HCT116 (cell line): Measurements from ENCODE around the gene ANXA4. TPM values are rescaled to one million over a fixed set of nuclear protein-coding genes. Genes with fewer than 3 reads are reported as not detected.

ENCODE experiments used
- ATAC-seq: fragments of 200-7000 bp; cut with Tn5 transposase; 2 replicates; pipeline ENCODE4 v1.9.1; 2020; ENCODE audit warnings: mild to moderate bottlenecking, moderate library complexity
- BruUV-seq: library from RNA; stranded (reverse); fragments of 400-500 nt; replicated peaks from 2 replicates; lab custom pipeline; 2021; lab: Mats Ljungman, UMichigan
- CTCF ChIA-PET: fragments of 300-600 bp; sonication (Branson Sonifier 250); formaldehyde crosslinking; loops from one replicate; lab custom pipeline; 2021; ENCODE audit warnings: antibody characterized with exemption; lab: Charles Lee
- POLR2A ChIA-PET: fragments of 300-600, 350-600 bp; sonication (Branson Sonifier 250); formaldehyde crosslinking; loops from one replicate; lab custom pipeline; 2021; ENCODE audit warnings: antibody characterized with exemption; lab: Charles Lee
- RAD21 ChIA-PET, 2 experiments: fragments of 300-600 bp; sonication (Branson Sonifier 250); formaldehyde crosslinking; loops; one replicate each; lab custom pipeline; 2023; ENCODE audit warnings: low total read pairs in 2 of 2; ENCODE audit not compliant: uncharacterized antibody in 2 of 2, unreplicated experiment in 2 of 2, low non-redundant PET in 1 of 2; lab: Charles Lee
- DNase-seq: peaks from one replicate; pipeline ENCODE4 v3.0.0-alpha.2; 2010; ENCODE audit warnings: low read depth, low spot score
- H2AFZ ChIP-seq: fragments of 200-600 bp; shearing (Covaris generic), sonication (generic); 2 replicates; pipeline ENCODE4 v1.6.1; 2017; ENCODE audit warnings: low read depth, mixed run types, mixed read lengths, antibody characterized with exemption, low read length; ENCODE audit not compliant: poor library complexity, severe bottlenecking
- H3K27ac ChIP-seq: 2 replicates; pipeline ENCODE4 v1.5.1; 2012; ENCODE audit warnings: low read depth, low read length
- H3K27me3 ChIP-seq: fragments of 200-600 bp; sonication (generic); 2 replicates; pipeline ENCODE4 v1.6.1; 2016; ENCODE audit warnings: mixed run types, low read length, mixed read lengths; ENCODE audit not compliant: insufficient read depth
- H3K36me3 ChIP-seq, 2 experiments: fragments of 200-500 bp in 1 of 2; fragments of 200-600 bp in 1 of 2; sonication (Bioruptor generic) in 1 of 2; sonication (generic) in 1 of 2; 2 replicates each; pipeline versions ENCODE4 v1.5.1 to v1.6.1; 2014 to 2016; ENCODE audit warnings: low read length in 2 of 2, inconsistent platforms in 1 of 2, mixed read lengths in 1 of 2, mixed run types in 1 of 2; ENCODE audit not compliant: insufficient read depth in 2 of 2, control insufficient read depth in 1 of 2
- H3K4me1 ChIP-seq, 2 experiments: fragments of 200-600 bp in 1 of 2; sonication (generic) in 1 of 2; 2 replicates each; pipeline versions ENCODE4 v1.5.1 to v1.6.1; 2012 to 2017; ENCODE audit warnings: low read length in 2 of 2, inconsistent platforms in 1 of 2, mild to moderate bottlenecking in 1 of 2, mixed read lengths in 1 of 2, mixed run types in 1 of 2, moderate library complexity in 1 of 2; ENCODE audit not compliant: insufficient read depth in 2 of 2, control insufficient read depth in 1 of 2
- H3K4me2 ChIP-seq: fragments of 200-600 bp; sonication (generic); 2 replicates; pipeline ENCODE4 v1.6.1; 2017; ENCODE audit warnings: mixed run types, low read length, mixed read lengths
- H3K4me3 ChIP-seq, 2 experiments: fragments of 200-600 bp in 1 of 2; sonication (generic) in 1 of 2; replicated peaks in 1 of 2; 2 replicates each; pipeline ENCODE4 v1.5.1; 2011 to 2016; ENCODE audit warnings: low read length in 2 of 2, control low read depth in 1 of 2, low read depth in 1 of 2, mild to moderate bottlenecking in 1 of 2, mixed read lengths in 1 of 2, mixed run types in 1 of 2
- H3K79me2 ChIP-seq: fragments of 200-600 bp; sonication (generic); 2 replicates; pipeline ENCODE4 v1.6.1; 2017; ENCODE audit warnings: mild to moderate bottlenecking, mixed run types, low read length, moderate library complexity, mixed read lengths; ENCODE audit not compliant: insufficient read depth
- H3K9ac ChIP-seq: fragments of 200-600 bp; sonication (generic); 2 replicates; pipeline ENCODE4 v1.6.1; 2016; ENCODE audit warnings: low read length, mixed read lengths
- H3K9me2 ChIP-seq: fragments of 200-600 bp; sonication (generic), shearing (Covaris generic); 2 replicates; pipeline ENCODE4 v1.6.1; 2017; ENCODE audit warnings: mixed run types, mild to moderate bottlenecking, moderate library complexity; ENCODE audit not compliant: insufficient read depth
- H3K9me3 ChIP-seq, 2 experiments: fragments of 200-500 bp in 1 of 2; fragments of 200-600 bp in 1 of 2; sonication (Bioruptor generic) in 1 of 2; sonication (generic) in 1 of 2; 2 replicates each; pipeline ENCODE4 v1.6.1; 2014 to 2017; ENCODE audit warnings: low read length in 2 of 2, mixed read lengths in 2 of 2, inconsistent platforms in 1 of 2, low read depth in 1 of 2, mild to moderate bottlenecking in 1 of 2, mixed run types in 1 of 2, moderate library complexity in 1 of 2; ENCODE audit not compliant: control insufficient read depth in 1 of 2, insufficient read depth in 1 of 2
- H4K20me1 ChIP-seq: fragments of 200-600 bp; sonication (generic), shearing (Covaris generic); 2 replicates; pipeline ENCODE4 v1.6.1; 2017; ENCODE audit warnings: mixed run types, mild to moderate bottlenecking, moderate library complexity; ENCODE audit not compliant: insufficient read depth
- ELF1 ChIP-seq: IDR thresholded peaks from 2 replicates; pipeline ENCODE4 v1.6.1; 2012; ENCODE audit warnings: low read depth, borderline replicate concordance
- EZH2 ChIP-seq: fragments of 200-600 bp; sonication (generic); IDR thresholded peaks from 2 replicates; pipeline ENCODE4 v1.6.1; 2017; ENCODE audit warnings: antibody characterized with exemption, mixed run types
- EZH2phosphoT487 ChIP-seq: fragments of 200-600 bp; IDR thresholded peaks from 2 replicates; pipeline ENCODE4 v1.6.1; 2018; ENCODE audit warnings: antibody characterized with exemption, borderline replicate concordance
- FOSL1 ChIP-seq: IDR thresholded peaks from 2 replicates; pipeline ENCODE4 v1.6.1; 2012; ENCODE audit warnings: low read depth
- JUND ChIP-seq: IDR thresholded peaks from 2 replicates; pipeline ENCODE4 v1.6.1; 2012
- POLR2AphosphoS5 ChIP-seq: IDR thresholded peaks from 2 replicates; pipeline ENCODE4 v1.6.1; 2011; ENCODE audit warnings: mild to moderate bottlenecking, low read depth, low read length, moderate library complexity
- RAD21 ChIP-seq: IDR thresholded peaks from 2 replicates; pipeline ENCODE4 v1.6.1; 2012; ENCODE audit warnings: low read depth, mild to moderate bottlenecking
- SP1 ChIP-seq: IDR thresholded peaks from 2 replicates; pipeline ENCODE4 v1.6.1; 2012; ENCODE audit warnings: low read depth
- SRF ChIP-seq: IDR thresholded peaks from 2 replicates; pipeline ENCODE4 v1.6.1; 2012; ENCODE audit warnings: low read depth
- TCF7L2 ChIP-seq: IDR thresholded peaks from 2 replicates; pipeline ENCODE4 v1.7.0; 2011; ENCODE audit warnings: borderline replicate concordance, inconsistent platforms; ENCODE audit not compliant: insufficient read depth, insufficient read length; ENCODE audit errors: extremely low read depth
- YY1 ChIP-seq: IDR thresholded peaks from 2 replicates; pipeline ENCODE4 v1.6.1; 2011; ENCODE audit warnings: low read length, low read depth, moderate library complexity, mild to moderate bottlenecking; ENCODE audit not compliant: insufficient replicate concordance; ENCODE audit errors: extremely low read depth
- ZFX ChIP-seq: fragments of 450-650 bp; IDR thresholded peaks from 2 replicates; pipeline ENCODE4 v1.6.1; 2017
- ZNF274 ChIP-seq: fragments of 200-500 bp; sonication (Bioruptor generic); IDR thresholded peaks from 2 replicates; pipeline ENCODE4 v1.6.1; 2014; ENCODE audit warnings: mild to moderate bottlenecking, low read depth, low read length, inconsistent platforms
- intact Hi-C: fragments of 100-400 bp; cut with micrococcal nuclease; formaldehyde crosslinking; loops from 2 replicates; pipeline ENCODE4 v1.10.0; 2022
- total RNA-seq: library from RNA; stranded (reverse); gene quantifications from one replicate; pipeline ENCODE4 v1.2.1, GENCODE V29; 2021; ENCODE audit not compliant: unreplicated experiment
- TF ChIP-seq, protein P1 (sequence below): IDR thresholded peaks from 2 replicates; pipeline ENCODE4 v1.6.1; 2011; ENCODE audit warnings: mild to moderate bottlenecking, low read length, moderate library complexity; ENCODE audit not compliant: insufficient replicate concordance; ENCODE audit errors: extremely low read depth
- TF ChIP-seq, protein P2 (sequence below), 3 experiments: fragments of 200-600 bp in 1 of 3; sonication (generic) in 1 of 3; IDR thresholded peaks in 2 of 3; conservative IDR thresholded peaks in 1 of 3; 2 replicates each; pipeline ENCODE4 v1.5.1; 2012 to 2017; ENCODE audit warnings: low read depth in 2 of 3, low read length in 2 of 3, antibody characterized with exemption in 1 of 3, borderline replicate concordance in 1 of 3, control low read depth in 1 of 3, mild to moderate bottlenecking in 1 of 3, mixed read lengths in 1 of 3, mixed run types in 1 of 3, moderate library complexity in 1 of 3; ENCODE audit not compliant: insufficient read depth in 1 of 3
- TF ChIP-seq, protein P3 (sequence below): IDR thresholded peaks from 2 replicates; pipeline ENCODE4 v1.6.1; 2012; ENCODE audit warnings: low read depth
- TF ChIP-seq, protein P4 (sequence below): IDR thresholded peaks from 2 replicates; pipeline ENCODE4 v1.6.1; 2012

The ANXA4 gene
- total RNA-seq, 1 experiment from 2014 or later = 64.6 TPM

- Histone ChIP-seq H3K9ac (no peak overlapping the region), H3K4me3 (no peak overlapping the region), H3K79me2 (peaks cover 32% of the 10 kb centered on the region), H3K27ac (no peak overlapping the region), H3K36me3 (no peaks in the 10 kb centered on the region), H3K27me3 (no peaks in the 10 kb centered on the region), H3K9me3 (no peaks in the 10 kb centered on the region), H2AFZ (no peak overlapping the region), H4K20me1 (no peaks in the 10 kb centered on the region), H3K9me2 (no peaks in the 10 kb centered on the region), H3K4me1 (peaks cover 2 to 24% of the 10 kb centered on the region in 2 experiments; a peak in 3 of 4 replicates), H3K4me2 (no peak overlapping the region)
- no peak for TF ChIP-seq ZFX
- TF ChIP-seq SP1 = no peak
- no peak for TF ChIP-seq ZNF274
- no peak for TF ChIP-seq RAD21
- no peak for TF ChIP-seq ELF1
- TF ChIP-seq, protein P1, sequence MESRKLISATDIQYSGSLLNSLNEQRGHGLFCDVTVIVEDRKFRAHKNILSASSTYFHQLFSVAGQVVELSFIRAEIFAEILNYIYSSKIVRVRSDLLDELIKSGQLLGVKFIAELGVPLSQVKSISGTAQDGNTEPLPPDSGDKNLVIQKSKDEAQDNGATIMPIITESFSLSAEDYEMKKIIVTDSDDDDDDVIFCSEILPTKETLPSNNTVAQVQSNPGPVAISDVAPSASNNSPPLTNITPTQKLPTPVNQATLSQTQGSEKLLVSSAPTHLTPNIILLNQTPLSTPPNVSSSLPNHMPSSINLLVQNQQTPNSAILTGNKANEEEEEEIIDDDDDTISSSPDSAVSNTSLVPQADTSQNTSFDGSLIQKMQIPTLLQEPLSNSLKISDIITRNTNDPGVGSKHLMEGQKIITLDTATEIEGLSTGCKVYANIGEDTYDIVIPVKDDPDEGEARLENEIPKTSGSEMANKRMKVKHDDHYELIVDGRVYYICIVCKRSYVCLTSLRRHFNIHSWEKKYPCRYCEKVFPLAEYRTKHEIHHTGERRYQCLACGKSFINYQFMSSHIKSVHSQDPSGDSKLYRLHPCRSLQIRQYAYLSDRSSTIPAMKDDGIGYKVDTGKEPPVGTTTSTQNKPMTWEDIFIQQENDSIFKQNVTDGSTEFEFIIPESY = no peak
- no peak for TF ChIP-seq YY1
- no peak for TF ChIP-seq JUND
- TF ChIP-seq, protein P2, sequence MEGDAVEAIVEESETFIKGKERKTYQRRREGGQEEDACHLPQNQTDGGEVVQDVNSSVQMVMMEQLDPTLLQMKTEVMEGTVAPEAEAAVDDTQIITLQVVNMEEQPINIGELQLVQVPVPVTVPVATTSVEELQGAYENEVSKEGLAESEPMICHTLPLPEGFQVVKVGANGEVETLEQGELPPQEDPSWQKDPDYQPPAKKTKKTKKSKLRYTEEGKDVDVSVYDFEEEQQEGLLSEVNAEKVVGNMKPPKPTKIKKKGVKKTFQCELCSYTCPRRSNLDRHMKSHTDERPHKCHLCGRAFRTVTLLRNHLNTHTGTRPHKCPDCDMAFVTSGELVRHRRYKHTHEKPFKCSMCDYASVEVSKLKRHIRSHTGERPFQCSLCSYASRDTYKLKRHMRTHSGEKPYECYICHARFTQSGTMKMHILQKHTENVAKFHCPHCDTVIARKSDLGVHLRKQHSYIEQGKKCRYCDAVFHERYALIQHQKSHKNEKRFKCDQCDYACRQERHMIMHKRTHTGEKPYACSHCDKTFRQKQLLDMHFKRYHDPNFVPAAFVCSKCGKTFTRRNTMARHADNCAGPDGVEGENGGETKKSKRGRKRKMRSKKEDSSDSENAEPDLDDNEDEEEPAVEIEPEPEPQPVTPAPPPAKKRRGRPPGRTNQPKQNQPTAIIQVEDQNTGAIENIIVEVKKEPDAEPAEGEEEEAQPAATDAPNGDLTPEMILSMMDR (IDR thresholded peaks at IDR 0.05 in 2 of 3, conservative IDR thresholded peaks at IDR 0.05 in 1 of 3; ENCODE audit: borderline replicate concordance in 1 of 3, insufficient read depth in 1 of 3, low read depth in 2 of 3, low read length in 2 of 3) = no peak
- TF ChIP-seq EZH2phosphoT487 = no peak
- TF ChIP-seq FOSL1 = no peak
- TF ChIP-seq SRF = no peak
- TF ChIP-seq TCF7L2 = no peak
- TF ChIP-seq, protein P3, sequence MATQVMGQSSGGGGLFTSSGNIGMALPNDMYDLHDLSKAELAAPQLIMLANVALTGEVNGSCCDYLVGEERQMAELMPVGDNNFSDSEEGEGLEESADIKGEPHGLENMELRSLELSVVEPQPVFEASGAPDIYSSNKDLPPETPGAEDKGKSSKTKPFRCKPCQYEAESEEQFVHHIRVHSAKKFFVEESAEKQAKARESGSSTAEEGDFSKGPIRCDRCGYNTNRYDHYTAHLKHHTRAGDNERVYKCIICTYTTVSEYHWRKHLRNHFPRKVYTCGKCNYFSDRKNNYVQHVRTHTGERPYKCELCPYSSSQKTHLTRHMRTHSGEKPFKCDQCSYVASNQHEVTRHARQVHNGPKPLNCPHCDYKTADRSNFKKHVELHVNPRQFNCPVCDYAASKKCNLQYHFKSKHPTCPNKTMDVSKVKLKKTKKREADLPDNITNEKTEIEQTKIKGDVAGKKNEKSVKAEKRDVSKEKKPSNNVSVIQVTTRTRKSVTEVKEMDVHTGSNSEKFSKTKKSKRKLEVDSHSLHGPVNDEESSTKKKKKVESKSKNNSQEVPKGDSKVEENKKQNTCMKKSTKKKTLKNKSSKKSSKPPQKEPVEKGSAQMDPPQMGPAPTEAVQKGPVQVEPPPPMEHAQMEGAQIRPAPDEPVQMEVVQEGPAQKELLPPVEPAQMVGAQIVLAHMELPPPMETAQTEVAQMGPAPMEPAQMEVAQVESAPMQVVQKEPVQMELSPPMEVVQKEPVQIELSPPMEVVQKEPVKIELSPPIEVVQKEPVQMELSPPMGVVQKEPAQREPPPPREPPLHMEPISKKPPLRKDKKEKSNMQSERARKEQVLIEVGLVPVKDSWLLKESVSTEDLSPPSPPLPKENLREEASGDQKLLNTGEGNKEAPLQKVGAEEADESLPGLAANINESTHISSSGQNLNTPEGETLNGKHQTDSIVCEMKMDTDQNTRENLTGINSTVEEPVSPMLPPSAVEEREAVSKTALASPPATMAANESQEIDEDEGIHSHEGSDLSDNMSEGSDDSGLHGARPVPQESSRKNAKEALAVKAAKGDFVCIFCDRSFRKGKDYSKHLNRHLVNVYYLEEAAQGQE = no peak
- TF ChIP-seq, protein P4, sequence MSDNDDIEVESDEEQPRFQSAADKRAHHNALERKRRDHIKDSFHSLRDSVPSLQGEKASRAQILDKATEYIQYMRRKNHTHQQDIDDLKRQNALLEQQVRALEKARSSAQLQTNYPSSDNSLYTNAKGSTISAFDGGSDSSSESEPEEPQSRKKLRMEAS = no peak
- TF ChIP-seq POLR2AphosphoS5 = no peak
- no peak for TF ChIP-seq EZH2
- ChIA-PET CTCF (interaction anchor here (0.8 kb wide), 1 partner anchor 38 kb away, joined by 3 read pairs; no protein-coding TSS in a partner anchor), RAD21 (no interaction called here), POLR2A (no interaction called here)
- DNase-seq = no peak
- ATAC-seq = no peak
- intact Hi-C loops = no loop called here
- no TSS peak for BruUV-seq
Observed at GRCh38 chr2:69762513-69763494, 20.9 kb downstream of the ANXA4 start.
